DOHH2 (cell line): ENCODE data around the gene IDE.
"Not testable (repeated sequence)": the region's sequence is repeated elsewhere in the genome, so short reads cannot be mapped to it uniquely, and the experiment has no call there.

Experiments used
- H3F3A ChIP-seq: fragments of 200-600 bp; sonication (generic), shearing (Covaris generic); 2 replicates; pipeline ENCODE4 v1.6.0; 2016; ENCODE audit warnings: antibody characterized with exemption, mild to moderate bottlenecking; ENCODE audit not compliant: control insufficient read depth, insufficient read depth
- H3K27ac ChIP-seq: fragments of 200-600 bp; sonication (generic); 2 replicates; pipeline ENCODE4 v1.5.1; 2014; ENCODE audit warnings: low read depth, mild to moderate bottlenecking, low read length, moderate library complexity
- H3K27me3 ChIP-seq: fragments of 200-600 bp; sonication (generic); 2 replicates; pipeline ENCODE4 v1.6.1; 2014; ENCODE audit warnings: mild to moderate bottlenecking, low read length, mixed read lengths; ENCODE audit not compliant: control insufficient read depth
- H3K36me3 ChIP-seq: fragments of 200-600 bp; sonication (generic); 2 replicates; pipeline ENCODE4 v1.6.1; 2014; ENCODE audit warnings: mild to moderate bottlenecking, low read length, moderate library complexity, mixed read lengths; ENCODE audit not compliant: control insufficient read depth
- H3K4me1 ChIP-seq: fragments of 200-600 bp; sonication (generic); 2 replicates; pipeline ENCODE4 v1.6.1; 2014; ENCODE audit warnings: mild to moderate bottlenecking, low read length, mixed read lengths; ENCODE audit not compliant: control insufficient read depth
- H3K4me2 ChIP-seq: fragments of 200-600 bp; sonication (generic); 2 replicates; pipeline ENCODE4 v1.6.0; 2014; ENCODE audit warnings: mild to moderate bottlenecking, low read length, moderate library complexity
- H3K4me3 ChIP-seq: fragments of 200-600 bp; sonication (generic); 2 replicates; pipeline ENCODE4 v1.5.1; 2014; ENCODE audit warnings: mild to moderate bottlenecking, low read length, mixed read lengths
- H3K79me2 ChIP-seq: fragments of 200-600 bp; sonication (generic); 2 replicates; pipeline ENCODE4 v1.6.1; 2014; ENCODE audit warnings: mild to moderate bottlenecking, low read length, mixed read lengths; ENCODE audit not compliant: control insufficient read depth
- H3K9me2 ChIP-seq: fragments of 200-600 bp; sonication (generic); replicated peaks from 2 replicates; pipeline ENCODE4 v1.6.1; 2014; ENCODE audit warnings: mild to moderate bottlenecking, low read length, mixed read lengths; ENCODE audit not compliant: control insufficient read depth
- H3K9me3 ChIP-seq: fragments of 200-600 bp; sonication (generic); 2 replicates; pipeline ENCODE4 v1.6.1; 2014; ENCODE audit warnings: antibody characterized with exemption, low read length, mixed read lengths; ENCODE audit not compliant: control insufficient read depth, insufficient read depth
- H4K20me1 ChIP-seq: fragments of 200-600 bp; sonication (generic); 2 replicates; pipeline ENCODE4 v1.6.0; 2014; ENCODE audit warnings: low read depth, mild to moderate bottlenecking, antibody characterized with exemption, low read length, moderate library complexity; ENCODE audit not compliant: control insufficient read depth, insufficient read depth
- CTCF ChIP-seq: fragments of 200-600 bp; sonication (generic); IDR thresholded peaks from one replicate; pipeline ENCODE4 v1.5.1; 2014; ENCODE audit warnings: antibody characterized with exemption, mild to moderate bottlenecking, low read depth, low read length; ENCODE audit not compliant: poor library complexity, severe bottlenecking
- EZH2phosphoT487 ChIP-seq: fragments of 200-600 bp; sonication (generic); IDR thresholded peaks from 2 replicates; pipeline ENCODE4 v1.6.1; 2017; ENCODE audit warnings: borderline replicate concordance, mild to moderate bottlenecking, antibody characterized with exemption, low read length, moderate library complexity, mixed read lengths

IDE gene

GRCh38 chr10:92450896-92451295 is 123.0 kb downstream of the IDE start:
- Histone ChIP-seq H3K4me3 (no peak overlapping the region), H4K20me1 (no peaks in the 10 kb centered on the region), H3K9me2 (no peaks in the 10 kb centered on the region), H3K9me3 (no peaks in the 10 kb centered on the region), H3K4me2 (no peak overlapping the region), H3F3A (no peaks in the 10 kb centered on the region), H3K36me3 (peaks cover 36% of the 10 kb centered on the region), H3K27me3 (no peaks in the 10 kb centered on the region), H3K27ac (no peak overlapping the region), H3K4me1 (no peaks in the 10 kb centered on the region), H3K79me2 (no peaks in the 10 kb centered on the region)
- no peak for TF ChIP-seq CTCF

- Histone ChIP-seq H3K79me2 (no peaks in the 10 kb centered on the region), H3K9me3 (no peaks in the 10 kb centered on the region), H3K27ac (no peak overlapping the region)
Observed at GRCh38 chr10:92440578-92440977, 133.3 kb downstream of the IDE start.

GRCh38 chr10:92438220-92438619 is 135.7 kb downstream of the IDE start:
- H3F3A ChIP-seq, result no peaks in the 10 kb centered on the region
- TF ChIP-seq CTCF (no peak), EZH2phosphoT487 (no peak)
- H3K27me3 ChIP-seq, result no peaks in the 10 kb centered on the region
- no peaks in the 10 kb centered on the region for H4K20me1 ChIP-seq
- no peaks in the 10 kb centered on the region for H3K79me2 ChIP-seq
- no peak overlapping the region for H3K4me2 ChIP-seq
- no peaks in the 10 kb centered on the region for H3K4me1 ChIP-seq
- H3K9me3 ChIP-seq, result no peaks in the 10 kb centered on the region
- no peaks in the 10 kb centered on the region for H3K9me2 ChIP-seq
- no peak overlapping the region for H3K27ac ChIP-seq
- no peak overlapping the region for H3K4me3 ChIP-seq
- no peaks in the 10 kb centered on the region for H3K36me3 ChIP-seq

More at GRCh38 chr10:92440578-92440977, 133.3 kb downstream of the IDE start:
- TF ChIP-seq EZH2phosphoT487 (no peak), CTCF (no peak)
- H3K27me3 ChIP-seq, result no peaks in the 10 kb centered on the region
- H3K4me2 ChIP-seq, result no peak overlapping the region
- H3K4me1 ChIP-seq, result no peaks in the 10 kb centered on the region
- no peaks in the 10 kb centered on the region for H3K9me2 ChIP-seq
- H3K4me3 ChIP-seq, result no peak overlapping the region
- no peaks in the 10 kb centered on the region for H3K36me3 ChIP-seq
- no peaks in the 10 kb centered on the region for H4K20me1 ChIP-seq
- no peaks in the 10 kb centered on the region for H3F3A ChIP-seq

- TF ChIP-seq EZH2phosphoT487, result no peak
- Histone ChIP-seq H3K79me2 (no peaks in the 10 kb centered on the region), H4K20me1 (no peaks in the 10 kb centered on the region), H3K36me3 (no peaks in the 10 kb centered on the region), H3K4me1 (no peaks in the 10 kb centered on the region), H3F3A (no peaks in the 10 kb centered on the region), H3K27me3 (no peaks in the 10 kb centered on the region), H3K9me2 (no peaks in the 10 kb centered on the region), H3K4me2 (no peak overlapping the region), H3K4me3 (no peak overlapping the region), H3K27ac (no peak overlapping the region), H3K9me3 (no peaks in the 10 kb centered on the region)
Observed at GRCh38 chr10:92436611-92437010, 137.3 kb downstream of the IDE start.

GRCh38 chr10:92436065-92436464 is 137.8 kb downstream of the IDE start:
- H3K4me1 ChIP-seq, H3F3A ChIP-seq, H3K36me3 ChIP-seq, H3K9me2 ChIP-seq, H3K79me2 ChIP-seq, H3K27me3 ChIP-seq, H3K4me3 ChIP-seq, H3K27ac ChIP-seq, H4K20me1 ChIP-seq, H3K9me3 ChIP-seq, H3K4me2 ChIP-seq: not testable (repeated sequence)
